A673 (cell line): ENCODE measurements around the gene DIP2B. TPM values are rescaled to one million over a fixed set of nuclear protein-coding genes. Genes with fewer than 3 reads are reported as not detected.
"Not testable (repeated sequence)": the region's sequence is repeated elsewhere in the genome, so short reads cannot be mapped to it uniquely, and the experiment has no call there.

ENCODE experiments used
- BruUV-seq: library from RNA; stranded (reverse); fragments of 400-500 nt; replicated peaks from 2 replicates; lab custom pipeline; 2021; lab: Mats Ljungman, UMichigan
- CTCF ChIA-PET: fragments of 300-600 bp; sonication (Branson Sonifier 250); formaldehyde crosslinking; loops from one replicate; lab custom pipeline; 2022; ENCODE audit warnings: antibody characterized with exemption; lab: Charles Lee
- POLR2A ChIA-PET: fragments of 300-600 bp; sonication (Branson Sonifier 250); formaldehyde crosslinking; loops from one replicate; lab custom pipeline; 2022; ENCODE audit warnings: antibody characterized with exemption; ENCODE audit not compliant: low non-redundant PET; lab: Charles Lee
- DNase-seq: peaks from one replicate; pipeline ENCODE4 v3.0.0-alpha.2; 2015; ENCODE audit warnings: low spot score
- H3K27ac ChIP-seq: fragments of 200-600 bp; sonication (generic); 2 replicates; pipeline ENCODE4 v1.5.1; 2016; ENCODE audit warnings: mixed run types, low read depth, mild to moderate bottlenecking, mixed read lengths, antibody characterized with exemption, low read length; ENCODE audit not compliant: poor library complexity, severe bottlenecking
- H3K27me3 ChIP-seq: fragments of 200-600 bp; sonication (generic); replicated peaks from 2 replicates; pipeline ENCODE4 v1.6.1; 2017; ENCODE audit warnings: mixed run types, low read depth, mild to moderate bottlenecking, mixed read lengths, antibody characterized with exemption, low read length; ENCODE audit not compliant: insufficient read depth, poor library complexity
- H3K36me3 ChIP-seq: fragments of 200-600 bp; sonication (generic); 2 replicates; pipeline ENCODE4 v1.6.1; 2016; ENCODE audit warnings: mixed run types, mild to moderate bottlenecking, mixed read lengths, antibody characterized with exemption, low read length; ENCODE audit not compliant: insufficient read depth, poor library complexity, severe bottlenecking
- H3K4me1 ChIP-seq: fragments of 200-600 bp; sonication (generic); 2 replicates; pipeline ENCODE4 v1.6.1; 2017; ENCODE audit warnings: mixed run types, mild to moderate bottlenecking, mixed read lengths, antibody characterized with exemption, low read length; ENCODE audit not compliant: insufficient read depth, poor library complexity, severe bottlenecking
- H3K4me3 ChIP-seq: fragments of 200-600 bp; sonication (generic); 2 replicates; pipeline ENCODE4 v1.5.1; 2016; ENCODE audit warnings: low read depth, mixed run types, mild to moderate bottlenecking, mixed read lengths, low read length; ENCODE audit not compliant: poor library complexity, severe bottlenecking
- H3K9me3 ChIP-seq: fragments of 200-600 bp; sonication (generic); 2 replicates; pipeline ENCODE4 v1.6.1; 2016; ENCODE audit warnings: mixed run types, low read depth, mild to moderate bottlenecking, mixed read lengths, antibody characterized with exemption, low read length; ENCODE audit not compliant: poor library complexity, severe bottlenecking
- CTCF ChIP-seq: fragments of 300-800, 200-600 bp; sonication (generic); conservative IDR thresholded peaks from 2 replicates; pipeline ENCODE4 v1.5.1; 2017; ENCODE audit warnings: low read depth, mild to moderate bottlenecking, antibody characterized with exemption, low read length, moderate library complexity, mixed read lengths
- EZH2 ChIP-seq: fragments of 200-600 bp; sonication (generic); IDR thresholded peaks from 2 replicates; pipeline ENCODE4 v1.6.1; 2017; ENCODE audit warnings: borderline replicate concordance, low read depth, mild to moderate bottlenecking, mixed read lengths, antibody characterized with exemption, low read length; ENCODE audit not compliant: poor library complexity, severe bottlenecking
- intact Hi-C: fragments of 100-400 bp; cut with micrococcal nuclease; formaldehyde crosslinking; loops from one replicate; pipeline ENCODE4 v1.10.0; 2022; ENCODE audit not compliant: unreplicated experiment
- total RNA-seq: library from RNA; stranded (reverse); gene quantifications from 2 replicates; pipeline ENCODE4 v1.2.3, GENCODE V29; 2021

DIP2B gene
- total RNA-seq, 1 experiment from 2014 or later: 40.5 TPM

- ChIA-PET POLR2A (interaction anchor here (0.6 to 0.7 kb wide), 2 partner anchors 19 to 76 kb away, joined by 3 to 16 read pairs; no protein-coding TSS in a partner anchor), CTCF (interaction anchor here (0.7 kb wide), 1 partner anchor 293 kb away, joined by 5 read pairs; no protein-coding TSS in a partner anchor)
- Histone ChIP-seq H3K27ac (peak overlapping the region; percentile 51), H3K36me3 (peaks cover 5% of the 10 kb centered on the region), H3K4me3 (no peak overlapping the region), H3K9me3 (peaks cover 12% of the 10 kb centered on the region), H3K27me3 (no peaks in the 10 kb centered on the region), H3K4me1 (peaks cover 28% of the 10 kb centered on the region)
- no TSS peak for BruUV-seq
- DNase-seq: peak; percentile 31
- intact Hi-C loops: no loop called here
- TF ChIP-seq EZH2 (no peak), CTCF (no peak)
These were observed 15.8 kb downstream of the DIP2B start for GRCh38 chr12:50520416-50521207.

- intact Hi-C loops, BruUV-seq, H3K27me3 ChIP-seq, CTCF ChIA-PET, H3K36me3 ChIP-seq, DNase-seq, H3K27ac ChIP-seq, H3K4me3 ChIP-seq: not testable (repeated sequence)
- peaks cover 40% of the 10 kb centered on the region for H3K4me1 ChIP-seq
- H3K9me3 ChIP-seq: peaks cover 12% of the 10 kb centered on the region
- POLR2A ChIA-PET: interaction anchor here (0.7 kb wide), 1 partner anchor 36 kb away, joined by 3 read pairs; no protein-coding TSS in a partner anchor
These were observed 17.0 kb downstream of the DIP2B start for GRCh38 chr12:50521781-50522180.

- no peaks in the 10 kb centered on the region for H3K27me3 ChIP-seq
- POLR2A ChIA-PET: no interaction called here
- H3K4me3 ChIP-seq: no peak overlapping the region
- H3K4me1 ChIP-seq: peaks cover 42% of the 10 kb centered on the region
- intact Hi-C loops: no loop called here
- TF ChIP-seq EZH2 (no peak), CTCF (no peak)
- CTCF ChIA-PET: no interaction called here
- BruUV-seq: no TSS peak
- H3K36me3 ChIP-seq: peaks cover 5% of the 10 kb centered on the region
- H3K9me3 ChIP-seq: peaks cover 12% of the 10 kb centered on the region
- DNase-seq: no peak
- no peak overlapping the region for H3K27ac ChIP-seq
These were observed 19.0 kb downstream of the DIP2B start for GRCh38 chr12:50523772-50524171.
